KMS-11 (cell line): ENCODE measurements around the gene KCNK18.

Experiments
- H2AFZ ChIP-seq: fragments of 200-600 bp; sonication (generic); 2 replicates; pipeline ENCODE4 v1.6.1; 2016; ENCODE audit warnings: antibody characterized with exemption, mixed run types, low read depth
- H3K27ac ChIP-seq: fragments of 200-600 bp; sonication (generic); 2 replicates; pipeline ENCODE4 v1.6.1; 2016; ENCODE audit warnings: mild to moderate bottlenecking, mixed run types
- H3K27me3 ChIP-seq: fragments of 200-600 bp; sonication (generic); 2 replicates; pipeline ENCODE4 v1.6.1; 2017; ENCODE audit warnings: mild to moderate bottlenecking, low read depth, mixed run types, moderate library complexity; ENCODE audit not compliant: insufficient read depth
- H3K36me3 ChIP-seq: fragments of 200-600 bp; sonication (generic); 2 replicates; pipeline ENCODE4 v1.6.1; 2017; ENCODE audit warnings: mild to moderate bottlenecking, mixed run types; ENCODE audit not compliant: insufficient read depth
- H3K4me1 ChIP-seq: fragments of 200-600 bp; sonication (generic); 2 replicates; pipeline ENCODE4 v1.6.1; 2016; ENCODE audit warnings: mild to moderate bottlenecking, low read depth, mixed run types; ENCODE audit not compliant: poor library complexity, severe bottlenecking
- H3K4me2 ChIP-seq: fragments of 200-600 bp; sonication (generic); 2 replicates; pipeline ENCODE4 v1.7.0; 2016; ENCODE audit warnings: mild to moderate bottlenecking, mixed run types
- H3K4me3 ChIP-seq: fragments of 200-600 bp; sonication (generic); IDR thresholded peaks from 2 replicates; pipeline ENCODE4 v1.6.1; 2017; ENCODE audit warnings: low read depth, low read length, mixed read lengths; ENCODE audit not compliant: insufficient read depth
- H3K79me2 ChIP-seq: fragments of 200-600 bp; sonication (generic); 2 replicates; pipeline ENCODE4 v1.6.1; 2016; ENCODE audit warnings: low read depth, mixed run types; ENCODE audit not compliant: insufficient read depth
- H3K9ac ChIP-seq: fragments of 200-600 bp; sonication (generic); 2 replicates; pipeline ENCODE4 v1.6.1; 2016; ENCODE audit warnings: mild to moderate bottlenecking, mixed run types
- H4K20me1 ChIP-seq: fragments of 200-600 bp; sonication (generic); 2 replicates; pipeline ENCODE4 v1.6.1; 2016; ENCODE audit warnings: mild to moderate bottlenecking, mixed run types; ENCODE audit not compliant: insufficient read depth
- CTCF ChIP-seq: fragments of 200-600 bp; sonication (generic); conservative IDR thresholded peaks from 2 replicates; pipeline ENCODE4 v1.6.1; 2017; ENCODE audit warnings: low read depth, mild to moderate bottlenecking, antibody characterized with exemption, low read length, moderate library complexity, mixed read lengths

KCNK18 gene

GRCh38 chr10:117160567-117160966 lies 36.7 kb upstream of the KCNK18 start:
- Histone ChIP-seq H3K27me3 (no peaks in the 10 kb centered on the region), H3K27ac (no peak overlapping the region), H3K79me2 (no peaks in the 10 kb centered on the region), H3K4me2 (no peak overlapping the region), H2AFZ (no peak overlapping the region), H3K9ac (no peak overlapping the region), H3K36me3 (no peaks in the 10 kb centered on the region), H3K4me3 (no peak overlapping the region), H3K4me1 (no peaks in the 10 kb centered on the region), H4K20me1 (no peaks in the 10 kb centered on the region)
- TF ChIP-seq CTCF = no peak

- Histone ChIP-seq H3K9ac (no peak overlapping the region), H3K4me2 (no peak overlapping the region), H3K27me3 (no peaks in the 10 kb centered on the region), H3K4me1 (no peaks in the 10 kb centered on the region), H4K20me1 (no peaks in the 10 kb centered on the region), H3K79me2 (no peaks in the 10 kb centered on the region), H3K27ac (no peak overlapping the region), H2AFZ (no peak overlapping the region), H3K36me3 (no peaks in the 10 kb centered on the region), H3K4me3 (no peak overlapping the region)
- TF ChIP-seq CTCF = no peak
Observed at GRCh38 chr10:117161386-117162033, 35.8 kb upstream of the KCNK18 start.

DNA sequence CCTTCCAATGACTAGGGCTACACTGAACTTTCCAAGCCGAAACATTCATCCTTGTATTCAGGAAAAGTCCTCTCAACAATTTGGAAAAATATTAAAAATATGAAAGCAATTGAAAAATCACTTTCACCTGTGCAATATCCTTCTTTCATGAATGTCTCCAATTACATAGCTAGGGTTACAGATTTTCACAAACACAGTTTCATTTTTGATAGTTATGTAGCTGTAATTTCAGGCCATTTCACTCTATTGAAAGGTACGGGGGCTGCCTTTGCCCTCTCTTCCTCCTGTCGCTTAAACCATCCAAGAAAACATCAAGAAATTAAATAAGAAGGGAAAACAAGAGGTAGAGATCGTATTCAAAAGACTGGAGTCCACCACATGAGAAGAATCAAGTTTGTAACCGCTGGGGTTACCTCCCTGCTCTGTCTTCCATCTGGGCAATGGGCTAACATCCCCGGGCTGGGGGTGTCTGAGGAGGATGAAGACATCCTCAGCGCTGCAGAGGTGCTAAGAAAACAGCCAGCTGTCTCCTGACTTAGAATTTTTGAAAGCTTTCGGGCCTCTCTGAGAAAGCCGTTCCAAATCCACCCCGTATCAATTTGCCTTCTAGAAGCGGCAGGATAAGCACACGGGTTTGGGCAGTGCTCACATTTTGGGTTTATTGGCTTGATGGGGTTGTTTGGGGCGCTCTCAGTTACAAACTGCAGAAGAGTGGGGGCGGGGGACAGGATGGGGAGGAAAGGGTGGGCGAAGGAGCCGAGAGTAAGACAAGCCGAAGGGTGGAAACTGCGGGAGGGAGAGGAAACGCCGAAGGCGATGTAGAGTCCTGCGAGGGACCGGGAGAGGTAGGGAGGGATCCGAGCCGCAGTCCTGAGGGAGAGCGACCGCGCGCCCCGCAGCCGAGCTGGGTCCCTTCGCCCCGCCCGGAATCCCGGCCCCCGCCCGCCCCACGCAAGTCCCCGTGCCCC lies 34.9 kb upstream of the KCNK18 start:
- Histone ChIP-seq H3K4me1 (no peaks in the 10 kb centered on the region), H3K9ac (no peak overlapping the region), H3K36me3 (no peaks in the 10 kb centered on the region), H3K79me2 (no peaks in the 10 kb centered on the region), H3K27me3 (no peaks in the 10 kb centered on the region), H3K27ac (no peak overlapping the region), H2AFZ (no peak overlapping the region), H3K4me2 (no peak overlapping the region), H3K4me3 (no peak overlapping the region), H4K20me1 (no peaks in the 10 kb centered on the region)
- no peak for TF ChIP-seq CTCF

- H4K20me1 ChIP-seq = no peaks in the 10 kb centered on the region
- H3K27me3 ChIP-seq = no peaks in the 10 kb centered on the region
- no peaks in the 10 kb centered on the region for H3K79me2 ChIP-seq
- no peak for TF ChIP-seq CTCF
- no peak overlapping the region for H3K27ac ChIP-seq
- no peak overlapping the region for H3K4me3 ChIP-seq
- H3K9ac ChIP-seq = no peak overlapping the region
- H2AFZ ChIP-seq = no peak overlapping the region
- H3K36me3 ChIP-seq = no peaks in the 10 kb centered on the region
- H3K4me2 ChIP-seq = no peak overlapping the region
- H3K4me1 ChIP-seq = no peaks in the 10 kb centered on the region
Observed at GRCh38 chr10:117163061-117163953, 34.0 kb upstream of the KCNK18 start.
